GM19043 (cell line): Measurements from ENCODE around the gene RNF31.

Experiments used
- ATAC-seq: cut with Tn5 transposase; IDR thresholded peaks from one replicate; pipeline ENCODE4 v1.9.1; 2021; ENCODE audit warnings: low read depth; ENCODE audit not compliant: unreplicated experiment

The RNF31 gene

GRCh38 chr14:24156840-24157239 lies 9.5 kb downstream of the RNF31 start:
- no peak for ATAC-seq

GRCh38 chr14:24157331-24157730 lies 10.0 kb downstream of the RNF31 start:
- no peak for ATAC-seq

GRCh38 chr14:24159777-24160498 lies 12.6 kb downstream of the RNF31 start:
- no peak for ATAC-seq

- ATAC-seq: no peak
Observed at GRCh38 chr14:24160499-24160849, 13.2 kb downstream of the RNF31 start.

GRCh38 chr14:24160850-24161804 lies 13.8 kb downstream of the RNF31 start, which contains the start of gene IRF9:
Gene IRF9, plus strand, starts transcription at chr14:24161265. Its CDS starts 880 bp downstream, at chr14:24162145.
- ATAC-seq: peak; percentile 80

- no peak for ATAC-seq
Observed at GRCh38 chr14:24162093-24162492, 14.8 kb downstream of the RNF31 start.

- no peak for ATAC-seq
Observed at GRCh38 chr14:24164518-24164991, 17.3 kb downstream of the RNF31 start.

- no peak for ATAC-seq
Observed at GRCh38 chr14:24165785-24166184, 18.5 kb downstream of the RNF31 start.

- no peak for ATAC-seq
Observed at GRCh38 chr14:24167469-24168114, 20.3 kb downstream of the RNF31 start.

GRCh38 chr14:24171422-24172260 lies 24.3 kb downstream of the RNF31 start, which contains the start of gene REC8:
Gene REC8, plus strand, starts transcription at chr14:24172080. Its CDS starts 473 bp downstream, at chr14:24172553.
- ATAC-seq: peak; percentile 83

- ATAC-seq: no peak
Observed at GRCh38 chr14:24172261-24172860, 25.1 kb downstream of the RNF31 start.

- no peak for ATAC-seq
Observed at GRCh38 chr14:24172871-24173281, 25.6 kb downstream of the RNF31 start.

GRCh38 chr14:24176599-24176998 lies 29.3 kb downstream of the RNF31 start:
- no peak for ATAC-seq

GRCh38 chr14:24177041-24177825 lies 29.9 kb downstream of the RNF31 start:
- ATAC-seq: no peak

GRCh38 chr14:24177891-24178290 lies 30.6 kb downstream of the RNF31 start:
- ATAC-seq: no peak

- no peak for ATAC-seq
Observed at GRCh38 chr14:24178399-24179178, 31.3 kb downstream of the RNF31 start.

- ATAC-seq: no peak
Observed at GRCh38 chr14:24179294-24179960, 32.1 kb downstream of the RNF31 start.
